NCI-H187 (cell line): ENCODE measurements around the gene ZNF195.
"Not testable (repeated sequence)": the region's sequence is repeated elsewhere in the genome, so short reads cannot be mapped to it uniquely, and the experiment has no call there.

ENCODE experiments used
- DNase-seq, 2 experiments: peaks; one replicate each; lab custom pipeline; 2025; lab: John Stamatoyannopoulos, UW

The ZNF195 gene

DNA sequence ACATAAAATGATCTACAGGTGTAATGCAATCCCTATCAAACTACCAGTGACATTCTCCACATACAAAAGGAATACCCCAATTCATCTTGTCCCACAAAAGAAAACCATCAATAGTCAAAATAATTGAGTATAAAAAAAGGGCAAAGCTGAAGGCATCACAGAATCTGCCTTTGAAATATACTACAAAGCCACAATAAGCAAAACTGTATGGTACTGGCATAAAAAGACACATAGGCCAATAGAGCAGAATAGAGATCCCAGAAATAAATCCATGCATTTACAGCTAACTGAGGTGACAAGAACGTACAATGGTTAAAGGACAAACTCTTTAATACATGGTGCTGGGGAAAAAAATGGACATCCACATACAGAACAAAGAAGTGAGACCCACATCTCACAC lies 31.8 kb downstream of the ZNF195 start:
- no peak for DNase-seq

DNA sequence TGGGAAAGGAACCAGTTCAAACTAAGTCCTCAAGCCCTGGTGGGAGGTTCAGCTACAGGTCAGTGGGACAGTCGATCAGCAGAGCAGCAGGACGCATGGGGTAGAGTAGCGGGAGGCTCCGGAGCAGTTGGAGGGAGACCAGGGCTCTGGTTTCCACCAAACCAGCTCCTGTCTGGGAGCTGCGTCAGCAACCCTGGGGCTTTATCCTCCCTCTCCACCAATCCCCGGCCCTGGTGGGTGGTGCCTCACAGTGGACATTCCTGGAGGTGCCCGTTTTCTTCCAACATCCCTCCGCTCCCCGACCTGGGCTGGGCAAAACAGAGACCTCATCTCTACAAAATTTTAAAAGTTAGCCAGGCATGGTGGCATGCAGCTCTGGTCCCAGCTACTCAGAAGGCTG lies 32.4 kb downstream of the ZNF195 start:
- DNase-seq: no peak

DNA sequence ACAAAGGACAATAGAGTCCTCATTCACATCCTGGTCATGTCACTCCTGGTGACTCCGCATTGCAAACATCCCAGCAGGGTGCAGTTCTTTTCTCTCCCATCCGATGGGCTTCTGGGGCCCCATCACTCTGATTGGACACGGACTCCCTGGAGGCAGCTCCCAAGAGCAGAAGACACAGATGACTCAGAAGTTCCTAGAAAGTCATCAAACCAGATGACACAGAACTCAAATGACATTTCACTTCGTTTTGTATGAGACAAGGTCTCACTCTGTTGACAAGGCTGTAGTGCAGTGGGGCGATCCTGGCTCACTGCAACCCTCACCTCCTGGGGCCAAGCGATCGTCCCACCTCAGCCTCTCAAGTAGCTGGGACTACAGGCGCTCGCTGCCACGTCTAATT lies 33.2 kb downstream of the ZNF195 start:
- DNase-seq: no peak

DNA sequence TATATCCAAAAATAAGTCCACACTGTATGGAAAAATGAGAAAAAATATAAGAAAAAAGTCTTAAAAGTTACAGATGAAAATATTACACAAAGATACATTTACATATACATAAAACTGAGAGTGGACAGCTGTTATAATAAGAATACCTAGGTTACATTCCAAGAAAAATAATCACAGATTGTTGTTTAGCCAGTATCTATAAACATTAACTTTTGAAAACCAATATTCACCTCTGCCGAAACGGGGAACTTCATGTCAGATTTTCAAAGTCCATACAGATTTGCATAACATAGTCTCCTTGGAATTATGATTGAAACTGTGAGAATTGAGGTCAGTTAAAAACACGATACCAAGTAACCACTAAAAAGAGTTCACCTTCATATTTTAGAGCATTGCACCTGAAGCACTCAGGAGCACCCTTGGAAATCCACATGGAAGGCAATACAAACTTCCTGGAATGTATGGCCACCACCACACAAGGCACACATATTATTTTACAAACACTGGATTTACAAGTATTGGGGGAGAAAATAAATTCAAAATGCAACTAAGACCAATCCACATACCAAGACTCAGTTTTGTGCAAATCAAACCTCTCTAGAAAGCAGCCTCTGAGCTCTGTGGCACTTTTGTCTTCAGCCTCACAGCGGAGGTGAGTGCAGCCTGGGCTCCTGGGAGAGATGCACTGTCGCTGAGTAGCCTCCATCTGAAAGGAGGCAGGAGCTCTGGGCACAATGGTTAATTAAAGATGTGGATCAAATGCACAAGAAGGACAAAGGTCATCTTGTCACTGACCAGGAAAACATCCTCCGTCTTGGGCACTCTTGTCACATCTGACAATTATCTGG lies 34.4 kb downstream of the ZNF195 start:
- no peak for DNase-seq

DNA sequence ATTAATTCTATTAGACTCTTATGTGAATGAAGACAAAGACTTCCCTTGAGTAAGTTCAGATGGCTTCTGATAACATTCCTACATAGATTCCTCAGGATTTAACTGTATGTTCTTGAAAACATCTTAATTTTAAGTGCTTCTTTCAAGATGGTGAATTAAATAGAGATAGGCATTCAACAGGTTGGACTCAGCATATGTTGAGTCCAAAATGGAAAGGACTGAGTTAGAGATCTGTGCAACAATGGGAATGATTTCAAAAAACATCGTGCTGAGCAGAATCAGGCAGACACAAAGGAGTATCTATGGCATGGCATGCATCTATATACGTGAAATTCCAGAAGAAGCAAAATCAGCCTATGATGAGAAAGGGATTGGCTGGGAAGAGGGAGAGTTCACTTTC lies 36.2 kb downstream of the ZNF195 start:
- DNase-seq: no peak

DNA sequence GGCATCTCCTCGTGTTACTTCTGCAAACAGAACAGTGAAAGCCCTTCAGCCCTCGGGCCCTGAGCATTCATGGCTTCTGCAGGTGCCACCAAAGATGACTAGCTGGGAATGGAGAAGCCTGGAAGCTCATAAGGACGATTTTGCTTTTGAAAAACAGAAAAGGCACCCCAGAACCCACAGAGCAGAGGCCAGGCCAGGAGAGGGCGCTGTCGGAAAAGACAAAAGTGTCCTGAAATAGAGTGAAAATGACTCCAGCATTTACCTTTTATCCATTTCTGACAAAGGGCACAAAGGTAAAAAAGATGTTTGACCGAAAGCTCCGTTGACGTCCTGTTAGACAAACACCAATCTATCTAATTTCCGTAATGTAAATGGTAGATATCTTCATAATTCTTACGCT lies 37.6 kb downstream of the ZNF195 start:
- DNase-seq: peak in 1 of 2 experiments; percentile 31

DNA sequence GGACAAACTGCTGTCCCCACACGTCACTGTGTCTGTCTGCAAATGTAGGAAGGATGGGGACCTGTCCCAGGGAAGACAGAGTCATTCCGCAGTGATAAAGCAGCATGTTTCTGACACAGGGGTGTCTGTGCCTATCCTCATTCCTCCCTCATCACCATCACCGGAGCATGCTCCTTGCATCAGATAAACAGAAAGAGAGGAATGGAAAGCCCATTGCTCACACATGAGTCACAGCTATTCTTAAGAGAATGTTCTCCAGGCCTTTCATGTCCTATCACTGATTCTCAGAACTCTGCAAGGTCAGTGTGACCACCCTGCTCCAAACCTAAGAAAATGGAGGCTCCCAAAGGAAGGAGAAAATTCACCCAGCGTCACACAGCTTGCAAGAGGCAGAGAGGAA lies 38.9 kb downstream of the ZNF195 start:
- no peak for DNase-seq

DNA sequence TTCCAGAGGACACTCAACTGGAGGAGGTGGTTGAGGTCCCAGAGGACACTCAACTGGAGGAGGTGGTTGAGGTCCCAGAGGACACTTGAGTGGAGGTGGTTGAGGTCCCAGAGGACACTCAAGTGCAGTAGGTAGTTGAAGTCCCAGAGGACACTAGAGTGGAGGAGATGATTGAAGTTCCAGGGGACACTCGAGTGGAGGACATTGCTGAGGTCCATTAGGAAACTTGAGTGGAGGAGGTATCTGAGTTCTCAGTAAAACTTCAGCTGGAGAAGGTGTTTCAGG lies 39.7 kb downstream of the ZNF195 start:
- DNase-seq: no peak

DNA sequence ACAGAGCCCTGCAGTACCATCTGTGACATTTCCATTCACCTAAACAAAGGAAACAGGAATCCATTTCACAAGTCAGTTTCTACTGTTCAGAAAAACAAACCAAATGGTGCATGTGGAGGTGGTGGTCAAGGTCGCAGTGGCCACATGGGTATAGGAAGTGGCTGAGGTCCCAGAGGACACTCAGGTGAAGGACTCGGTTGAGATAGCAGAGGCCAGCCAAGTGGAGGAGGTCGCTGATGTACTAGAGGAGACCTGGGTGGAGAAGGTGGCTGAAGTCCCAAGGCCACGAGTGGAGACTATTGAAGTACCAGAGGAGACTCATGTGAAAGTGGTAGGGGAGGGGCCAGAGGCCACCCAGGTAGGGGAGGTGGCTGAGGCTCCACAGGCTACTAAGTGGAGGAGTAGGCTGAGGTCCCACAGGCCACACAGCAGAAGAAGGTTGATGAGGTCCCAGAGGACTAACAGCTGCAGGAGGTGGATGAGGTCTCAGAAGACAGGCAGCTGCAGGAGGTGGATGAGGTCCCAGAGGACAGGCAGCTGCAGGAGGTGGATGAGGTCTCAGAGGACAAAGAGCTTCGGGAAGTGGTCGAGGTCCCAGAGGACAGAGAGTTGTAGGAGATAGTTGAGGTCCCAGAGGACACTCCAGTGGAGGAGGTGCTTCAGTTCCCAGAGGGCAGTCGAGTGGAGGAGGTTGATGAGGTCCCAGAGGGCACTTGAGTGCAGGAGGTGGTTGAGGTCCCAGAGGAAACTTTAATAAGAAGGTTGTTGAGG lies 40.2 kb downstream of the ZNF195 start:
- no peak for DNase-seq

DNA sequence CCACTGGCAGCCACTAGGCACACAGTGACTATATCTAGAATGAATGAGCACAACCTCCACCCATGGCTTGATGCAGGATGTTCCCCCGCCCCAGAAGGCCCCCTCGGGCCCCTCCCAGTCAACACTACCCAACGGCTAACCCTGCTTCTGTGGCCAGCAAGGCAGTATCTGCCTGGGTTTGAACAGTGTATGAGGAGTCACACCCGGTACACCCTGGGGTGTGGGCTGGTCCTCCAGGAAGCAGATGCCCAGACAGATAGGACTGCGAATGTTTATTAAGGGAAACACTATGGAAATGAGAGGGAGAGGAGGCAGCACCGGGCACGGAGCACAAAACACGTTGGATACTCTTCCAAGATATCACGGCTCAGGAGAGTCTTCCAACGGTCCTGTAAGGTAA lies 42.5 kb downstream of the ZNF195 start:
- DNase-seq: not testable (repeated sequence)

DNA sequence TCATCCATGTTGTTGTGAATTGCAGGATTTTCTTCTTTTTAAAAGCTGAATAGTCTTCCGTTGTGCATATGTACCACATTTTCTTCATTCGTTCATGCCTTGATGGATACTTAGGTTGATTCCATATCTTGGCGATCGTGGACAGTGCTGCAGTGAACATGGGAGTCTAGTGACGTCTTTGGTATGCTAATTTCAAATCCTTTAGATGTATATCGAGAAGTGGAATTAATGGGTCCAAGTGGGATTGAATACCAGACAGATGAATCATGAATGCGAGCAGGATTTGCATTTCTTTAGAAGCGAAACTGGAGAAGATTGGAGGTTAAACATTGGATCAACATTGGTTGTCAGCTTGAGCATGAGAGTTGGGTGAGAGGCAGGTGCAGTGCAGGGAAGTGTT lies 45.8 kb downstream of the ZNF195 start:
- not testable (repeated sequence) for DNase-seq

DNA sequence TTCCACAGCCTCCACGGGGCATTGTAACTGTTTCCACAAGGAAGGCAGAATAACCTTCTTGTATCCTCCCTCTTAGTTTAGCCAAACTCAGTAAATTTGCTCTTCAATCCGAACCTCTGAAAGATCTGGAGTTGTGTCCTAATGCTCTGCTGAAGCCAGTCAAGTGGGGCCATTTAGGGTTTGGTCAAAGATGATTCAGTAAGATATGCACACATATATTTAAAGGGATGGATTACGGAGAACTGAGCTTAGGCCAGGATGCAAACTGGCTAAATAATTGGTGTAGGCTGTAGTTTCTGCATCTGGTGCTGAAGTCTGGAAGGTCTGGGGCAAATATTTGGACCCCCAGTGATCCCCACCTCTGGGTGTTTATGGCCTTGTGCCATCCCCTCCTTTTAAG lies 47.9 kb downstream of the ZNF195 start:
- DNase-seq: not testable (repeated sequence)

DNA sequence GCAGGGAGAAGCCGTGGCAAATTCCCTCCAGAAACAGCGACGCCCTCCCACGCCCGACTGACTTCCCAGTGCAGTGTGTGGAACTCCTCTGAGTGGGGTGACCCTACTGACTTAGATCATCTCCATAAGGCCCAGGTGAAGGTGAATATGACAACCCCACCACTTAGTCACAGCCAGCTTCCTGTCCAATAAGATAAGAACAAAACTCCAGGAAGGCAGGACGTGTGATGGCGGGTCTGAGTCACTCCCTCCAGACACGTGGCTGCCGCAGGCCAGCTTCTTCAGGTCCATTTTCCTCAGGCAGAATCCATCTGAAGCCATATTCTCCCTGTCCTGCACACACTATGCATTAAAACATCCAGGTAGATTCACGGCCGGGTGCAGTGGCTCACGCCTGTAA lies 48.9 kb downstream of the ZNF195 start:
- DNase-seq: not testable (repeated sequence)

DNA sequence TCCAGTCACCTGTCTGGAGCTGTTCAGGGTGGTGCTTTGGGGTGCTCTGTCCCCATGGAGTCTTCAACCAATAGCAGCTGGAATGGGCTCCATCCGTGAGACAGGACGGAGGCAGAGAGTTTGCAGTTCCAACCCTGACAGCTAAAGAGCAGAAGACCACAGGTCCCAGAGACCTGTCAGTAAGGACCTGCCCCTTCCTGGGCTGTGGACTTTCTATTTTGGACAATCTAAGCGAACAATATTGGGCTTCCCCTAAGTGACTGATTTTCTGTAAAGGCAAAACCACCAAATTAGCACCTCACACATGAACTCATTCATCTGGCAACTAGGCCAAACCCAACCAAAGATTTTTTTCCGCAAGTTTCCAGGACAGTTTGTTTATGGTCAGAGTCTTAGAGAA lies 50.4 kb downstream of the ZNF195 start:
- not testable (repeated sequence) for DNase-seq

DNA sequence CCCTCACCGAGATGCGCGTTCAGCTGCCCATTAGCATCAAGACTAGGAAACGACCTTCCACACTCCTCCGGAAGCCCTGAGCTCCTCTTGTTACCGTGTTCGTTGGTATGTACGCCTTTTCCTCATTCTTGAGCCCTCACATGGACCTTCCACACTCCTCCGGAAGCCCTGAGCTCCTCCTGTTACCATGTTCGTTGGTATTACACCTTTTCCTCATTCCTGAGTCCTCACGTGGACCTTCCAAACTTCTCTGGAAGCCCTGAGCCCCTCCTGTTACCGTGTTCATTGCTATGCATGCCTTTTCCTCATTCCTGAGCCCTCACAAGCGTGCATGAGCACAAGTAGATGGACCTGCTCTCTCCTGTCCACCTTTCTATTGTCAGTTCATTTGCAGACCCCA lies 52.5 kb downstream of the ZNF195 start:
- DNase-seq: not testable (repeated sequence)

DNA sequence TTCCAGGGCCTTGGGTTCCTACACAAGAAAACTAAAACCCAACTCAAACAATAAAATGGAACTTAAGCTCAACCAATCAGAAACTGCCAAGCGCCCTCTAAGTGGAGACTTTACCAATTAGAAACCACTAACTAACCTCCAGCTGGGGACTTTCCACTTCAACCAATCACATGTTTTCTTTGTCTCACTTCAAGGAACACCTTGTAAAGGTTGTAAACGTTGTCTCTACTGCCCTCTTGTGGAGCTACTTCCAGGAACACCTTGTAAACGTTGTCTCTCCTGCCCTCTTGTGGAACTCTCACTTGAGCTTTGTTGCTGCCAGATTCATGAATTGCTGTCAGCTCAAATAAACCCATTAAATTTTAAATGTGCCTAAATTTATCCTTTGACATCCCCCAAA lies 54.2 kb downstream of the ZNF195 start:
- DNase-seq: not testable (repeated sequence)
